HG02885 (cell line): Measurements from ENCODE around the gene TNFRSF14.

Experiments used
- ATAC-seq: cut with Tn5 transposase; IDR thresholded peaks from one replicate; pipeline ENCODE4 v1.9.1; 2021; ENCODE audit warnings: mild to moderate bottlenecking; ENCODE audit not compliant: unreplicated experiment, poor library complexity

Gene TNFRSF14

DNA sequence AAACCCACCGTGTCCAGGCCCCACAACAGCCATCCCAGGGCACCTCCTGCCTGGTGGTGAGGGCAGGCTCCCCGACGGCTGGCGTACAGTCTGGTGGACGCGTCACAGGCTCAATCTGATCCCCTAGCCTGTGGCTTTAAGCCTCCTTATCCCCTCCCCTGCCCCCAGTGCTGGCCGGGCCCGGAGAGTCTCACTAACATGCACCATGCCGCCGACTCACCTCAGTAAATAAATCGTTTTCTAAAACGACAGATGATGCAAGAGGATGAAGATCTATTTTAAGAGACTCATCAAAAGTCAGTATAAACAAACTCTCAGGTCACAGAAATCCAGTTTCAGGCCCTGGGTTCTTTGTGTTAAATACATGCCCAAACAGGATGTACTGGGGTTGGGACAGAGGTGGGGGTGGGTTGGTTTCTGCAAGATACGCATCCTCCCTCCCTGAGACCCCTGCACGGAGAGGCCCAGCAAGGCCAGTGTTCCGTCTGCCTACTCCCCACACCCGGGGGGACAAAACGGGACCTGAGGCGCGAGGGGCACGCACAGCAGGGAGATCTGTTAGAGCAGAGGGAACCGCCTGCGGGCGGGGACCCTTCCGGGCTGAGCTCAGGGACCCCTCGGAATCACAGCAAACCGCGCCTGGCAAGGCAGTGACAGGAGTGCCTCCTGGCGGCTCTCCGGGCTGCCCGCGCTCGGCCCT lies 32.8 kb upstream of the TNFRSF14 start:
- ATAC-seq, result no peak

GRCh38 chr1:2523891-2524609 lies 32.1 kb upstream of the TNFRSF14 start:
- no peak for ATAC-seq

GRCh38 chr1:2525572-2525919 lies 30.6 kb upstream of the TNFRSF14 start:
- no peak for ATAC-seq

- peak; percentile 90 for ATAC-seq
Observed at GRCh38 chr1:2525920-2526823, 30.0 kb upstream of the TNFRSF14 start, which contains the start of gene PANK4. PANK4 (minus strand) TSS chr1:2526596; CDS start chr1:2526587, 9 bp downstream.

- ATAC-seq, result peak; percentile 20
Observed at GRCh38 chr1:2526824-2527555, 29.2 kb upstream of the TNFRSF14 start.

GRCh38 chr1:2527556-2527860 lies 28.7 kb upstream of the TNFRSF14 start:
- no peak for ATAC-seq

DNA sequence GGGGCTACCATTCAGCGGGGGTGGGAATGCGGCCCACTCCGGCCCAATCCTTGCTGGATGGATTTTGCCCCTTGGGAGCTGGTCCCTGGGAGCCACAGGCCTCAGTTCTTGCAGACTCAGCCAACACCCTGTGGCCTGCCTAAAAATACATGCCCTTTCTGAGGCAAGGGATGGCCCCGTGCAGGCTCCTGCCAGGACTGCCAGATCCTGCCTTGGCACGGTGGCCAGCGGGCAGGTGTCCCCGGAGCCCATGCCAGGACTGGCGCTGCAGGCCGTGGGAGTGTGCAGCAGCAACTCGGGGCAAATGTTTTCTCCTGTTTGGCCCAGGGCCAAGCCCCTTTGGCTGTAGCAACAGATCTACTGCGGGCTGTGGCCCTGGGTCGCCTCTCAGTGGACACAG lies 28.2 kb upstream of the TNFRSF14 start:
- no peak for ATAC-seq

GRCh38 chr1:2528611-2528965 lies 27.6 kb upstream of the TNFRSF14 start:
- ATAC-seq, result no peak

- ATAC-seq, result no peak
Observed at GRCh38 chr1:2528966-2529783, 27.0 kb upstream of the TNFRSF14 start.

GRCh38 chr1:2529784-2530512 lies 26.2 kb upstream of the TNFRSF14 start, which contains the start of gene HES5:
HES5 (minus strand) TSS chr1:2530263; CDS start chr1:2530164, 99 bp downstream.
- no peak for ATAC-seq

- no peak for ATAC-seq
Observed at GRCh38 chr1:2530513-2531361, 25.4 kb upstream of the TNFRSF14 start.

GRCh38 chr1:2532485-2533160 lies 23.5 kb upstream of the TNFRSF14 start:
- ATAC-seq, result no peak

- ATAC-seq, result no peak
Observed at GRCh38 chr1:2533365-2533764, 22.8 kb upstream of the TNFRSF14 start.

- ATAC-seq, result no peak
Observed at GRCh38 chr1:2534315-2534686, 21.9 kb upstream of the TNFRSF14 start.

- no peak for ATAC-seq
Observed at GRCh38 chr1:2534687-2535441, 21.3 kb upstream of the TNFRSF14 start.

- ATAC-seq, result no peak
Observed at GRCh38 chr1:2535455-2535854, 20.7 kb upstream of the TNFRSF14 start.

- no peak for ATAC-seq
Observed at GRCh38 chr1:2535981-2536380, 20.2 kb upstream of the TNFRSF14 start.
